8988T (cell line): Measurements from ENCODE around the gene PADI2.

Experiments
- DNase-seq: peaks from one replicate; pipeline ENCODE4 v3.0.0; 2011

The PADI2 gene

GRCh38 chr1:17137441-17137840 is 18.2 kb upstream of the PADI2 start:
- no peak for DNase-seq

DNA sequence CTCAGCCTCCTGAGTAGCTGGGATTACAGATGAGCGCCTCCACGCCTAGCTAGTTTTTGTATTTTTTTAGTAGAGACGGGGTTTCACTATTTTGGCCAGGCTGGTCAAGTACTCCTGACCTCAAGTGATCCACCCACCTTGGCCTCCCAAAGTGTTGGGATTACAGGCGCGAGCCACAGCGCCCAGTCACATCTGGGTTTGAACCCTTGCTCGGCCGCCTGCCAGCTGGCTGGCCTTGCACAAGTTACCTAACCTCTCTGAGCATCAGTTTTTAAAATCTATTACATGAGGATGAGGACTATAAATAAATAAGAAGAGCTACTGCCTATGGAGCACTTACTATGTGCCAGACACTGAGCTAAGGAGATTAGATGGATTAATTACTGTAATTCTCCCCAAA is 17.7 kb upstream of the PADI2 start:
- DNase-seq, result no peak

DNA sequence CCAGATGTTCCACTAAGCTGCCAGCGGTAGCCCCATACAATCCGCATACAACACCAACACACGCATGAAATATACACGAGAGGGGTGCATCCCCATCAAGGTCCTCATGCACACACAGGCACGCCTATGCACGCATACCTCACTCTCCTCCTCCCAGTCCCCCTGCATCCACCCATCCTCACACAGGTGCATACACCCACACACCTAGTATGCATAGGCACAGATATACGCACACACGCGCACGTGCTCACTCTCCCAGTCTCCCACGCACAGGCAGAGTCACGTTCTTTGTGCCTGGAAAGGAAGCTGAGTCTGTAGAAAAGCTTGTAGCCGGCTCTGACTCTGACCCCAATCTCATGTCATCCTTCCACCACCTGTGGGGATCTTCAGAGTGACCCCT is 16.9 kb upstream of the PADI2 start:
- DNase-seq, result no peak

DNA sequence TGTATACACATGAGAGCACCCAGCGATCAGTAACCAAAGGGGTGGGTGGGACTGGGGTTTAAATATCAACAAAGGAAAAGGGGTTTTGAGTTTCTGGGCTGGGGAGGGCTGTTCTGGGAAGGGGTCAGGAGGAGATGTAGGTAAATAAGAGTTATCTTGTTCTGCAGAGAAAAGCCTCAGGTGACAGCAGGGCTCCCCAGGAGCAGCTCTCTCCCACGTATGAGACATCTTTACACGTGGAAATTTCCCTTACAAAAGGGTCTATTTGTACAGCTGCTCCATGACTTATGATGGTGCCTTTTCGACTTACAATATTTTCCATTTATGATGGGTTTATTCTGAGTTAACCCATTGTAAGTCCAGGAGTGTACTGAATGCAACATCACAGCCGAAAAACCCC is 16.3 kb upstream of the PADI2 start:
- no peak for DNase-seq

DNA sequence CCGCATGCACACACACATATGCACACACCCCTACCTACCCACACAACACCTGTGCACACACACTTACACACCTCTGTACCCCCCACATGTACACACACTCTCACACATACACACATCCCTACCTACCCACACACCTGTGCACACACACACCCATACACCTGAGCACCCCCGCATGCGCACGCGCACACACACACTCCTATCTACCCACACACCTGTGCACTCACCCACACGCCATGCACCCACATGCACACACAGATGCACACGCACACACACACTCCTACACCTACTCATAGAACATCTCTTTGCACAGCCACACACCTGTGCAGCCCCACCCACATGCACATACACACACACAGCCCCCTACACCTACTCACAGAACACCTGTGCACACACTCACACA is 15.5 kb upstream of the PADI2 start:
- no peak for DNase-seq

GRCh38 chr1:17134034-17134433 is 14.8 kb upstream of the PADI2 start:
- no peak for DNase-seq

- DNase-seq, result no peak
Measured at GRCh38 chr1:17130138-17130635, 10.9 kb upstream of the PADI2 start.

GRCh38 chr1:17128361-17128760 is 9.1 kb upstream of the PADI2 start:
- DNase-seq, result peak; percentile 50

DNA sequence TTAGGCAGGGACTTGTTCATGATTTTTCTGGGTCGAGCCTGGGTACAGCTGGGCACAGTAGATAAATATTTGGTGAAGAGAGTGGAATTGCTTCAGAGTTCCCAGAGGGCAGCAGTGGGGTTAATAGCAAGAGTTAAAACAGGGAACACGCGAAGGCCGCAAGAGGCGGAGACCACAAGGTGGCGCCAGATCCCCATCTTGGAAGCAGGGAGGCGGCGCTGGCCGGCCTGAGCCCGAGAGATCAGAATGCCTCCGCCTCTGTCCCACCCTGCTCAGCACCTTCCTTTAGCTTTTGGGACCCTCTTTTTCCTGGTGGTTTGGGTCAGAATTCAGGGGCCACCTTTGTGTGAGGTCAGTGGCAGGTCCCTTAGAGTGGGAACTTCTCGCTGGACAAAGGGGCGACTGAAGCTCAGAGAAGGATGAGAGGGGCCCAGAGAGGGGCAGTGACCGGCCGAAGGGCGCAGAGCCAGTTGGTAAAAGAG is 6.5 kb upstream of the PADI2 start:
- DNase-seq, result peak; percentile 72

DNA sequence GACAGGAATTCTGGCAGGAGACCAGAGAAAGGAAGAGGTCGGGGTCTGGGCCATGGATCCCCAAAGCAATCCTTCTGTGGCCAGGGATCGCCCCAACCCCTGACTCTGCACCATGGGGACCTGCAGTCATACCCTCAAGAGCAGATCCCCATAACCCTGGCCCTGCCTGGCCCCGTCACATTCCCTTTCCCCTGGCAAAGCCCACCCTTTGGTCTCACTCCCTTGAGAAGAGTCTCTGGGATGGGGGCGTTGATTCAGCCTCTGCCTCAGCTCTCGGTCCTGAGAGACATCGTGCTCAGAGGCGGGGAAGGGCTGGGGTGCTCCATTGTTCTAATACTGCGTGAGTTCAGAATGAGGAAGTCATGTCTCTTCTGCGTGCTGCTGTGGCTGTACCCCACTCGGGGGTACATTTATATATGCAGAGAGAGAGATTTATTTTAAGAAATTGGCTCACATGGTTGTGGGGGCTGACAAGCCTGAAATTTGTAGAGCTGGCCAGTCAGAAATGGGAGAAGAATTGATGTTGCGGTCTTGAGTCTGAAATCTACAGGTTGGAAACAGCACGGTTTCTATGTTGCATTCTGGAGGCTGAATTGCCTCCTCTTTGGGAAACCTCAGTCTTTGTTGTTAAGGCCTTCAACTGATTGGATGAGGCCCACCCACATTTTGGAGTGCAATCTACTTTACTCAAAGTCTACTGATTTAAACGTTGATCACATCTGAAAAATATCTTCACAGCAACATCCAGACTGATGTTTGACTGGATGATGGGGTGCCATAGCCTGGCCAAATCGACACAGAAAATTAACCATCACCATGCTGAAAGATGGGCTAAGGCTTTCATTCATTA is 4.2 kb upstream of the PADI2 start:
- DNase-seq, result no peak

DNA sequence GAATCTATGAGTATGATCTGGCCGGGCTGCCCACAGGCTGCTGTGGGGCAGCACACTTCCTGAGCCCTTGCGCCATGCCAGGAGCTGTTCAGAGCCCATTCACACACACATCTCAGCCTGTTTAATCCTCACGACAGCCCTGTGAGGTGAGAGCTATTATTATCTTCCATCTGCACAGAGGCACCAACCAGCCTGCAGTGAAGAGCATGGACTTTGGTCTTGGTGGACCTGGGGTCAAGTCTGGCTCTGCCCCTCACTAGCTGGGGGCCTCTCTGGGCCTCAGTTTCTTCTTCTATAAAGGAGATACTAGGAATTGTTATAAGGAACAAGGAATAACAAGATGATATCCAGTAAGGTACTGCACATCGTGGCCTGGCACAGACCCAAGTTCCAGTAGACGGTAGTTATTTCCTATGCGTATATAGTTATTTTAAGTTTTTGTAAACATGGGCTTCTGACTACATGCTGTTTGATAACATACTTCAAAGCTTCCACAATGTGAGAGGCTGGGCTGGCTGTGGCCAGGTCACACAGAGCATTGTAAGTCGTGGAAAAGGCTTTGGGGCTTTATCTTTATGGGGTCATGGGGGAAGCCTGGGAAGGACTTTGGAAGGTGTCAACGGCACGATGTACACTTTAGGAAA is 3.4 kb upstream of the PADI2 start:
- DNase-seq, result no peak

DNA sequence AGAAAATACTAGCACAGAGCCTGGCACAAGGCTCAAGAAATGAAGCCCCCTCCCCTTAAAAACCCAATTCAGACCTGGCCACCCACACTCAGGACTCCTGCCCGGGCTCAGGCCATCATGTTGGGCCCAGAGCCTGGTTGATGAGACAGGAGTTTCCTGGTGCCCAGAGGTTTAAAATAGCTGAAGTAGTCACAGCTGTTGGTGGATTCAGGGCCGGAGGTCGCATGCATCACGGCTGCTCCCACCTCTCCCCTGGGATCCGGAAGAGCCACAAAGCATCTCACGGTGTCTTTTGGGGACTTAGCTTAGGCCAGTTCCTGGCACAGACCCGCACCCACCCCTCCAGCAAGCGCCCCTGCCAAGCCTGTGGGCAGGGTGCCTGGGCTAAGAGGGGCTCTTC is 2.6 kb upstream of the PADI2 start:
- DNase-seq, result no peak

DNA sequence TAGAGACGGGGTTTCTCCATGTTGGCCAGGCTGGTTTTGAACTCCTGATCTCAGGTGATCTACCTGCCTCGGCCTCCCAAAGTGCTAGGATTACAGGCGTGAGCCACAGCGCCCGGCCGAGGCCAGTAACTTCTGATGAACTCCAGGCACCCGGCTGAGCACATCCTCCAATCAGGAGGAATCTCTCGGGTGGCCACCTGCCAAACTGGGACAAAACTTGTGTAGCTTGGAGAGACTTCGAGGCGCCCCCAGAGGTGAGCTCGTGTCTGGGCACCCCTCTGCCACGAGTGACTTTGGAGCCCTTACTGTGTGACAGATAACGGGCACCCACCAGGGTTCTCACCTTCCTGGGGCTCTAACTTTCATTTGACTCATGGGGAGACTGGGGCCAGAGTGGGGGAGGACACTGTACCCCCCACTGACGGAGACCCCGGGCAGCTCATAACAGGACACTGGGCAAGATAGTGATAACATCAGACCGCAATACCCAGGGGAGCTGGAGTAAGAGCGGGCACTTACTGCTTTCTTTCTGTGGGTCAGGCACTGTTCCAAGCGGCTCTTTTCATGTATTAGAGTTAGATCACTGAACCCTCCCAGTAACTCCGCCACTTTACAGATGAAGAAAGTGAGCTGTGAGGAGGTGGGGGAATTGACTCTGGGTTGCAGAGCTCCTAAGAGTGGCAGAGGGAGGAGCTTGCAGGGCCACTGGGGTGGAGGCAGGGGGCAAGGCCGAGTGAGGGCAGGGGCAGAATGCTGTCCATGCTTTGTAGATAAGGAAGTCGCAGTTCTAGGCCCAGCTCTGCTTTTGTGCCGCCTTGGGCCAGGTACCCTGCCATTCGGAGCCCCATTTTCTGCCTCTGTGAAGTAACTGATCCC is 1.9 kb upstream of the PADI2 start:
- DNase-seq, result no peak

GRCh38 chr1:17120481-17120877 is 1.2 kb upstream of the PADI2 start:
- DNase-seq, result no peak

DNA sequence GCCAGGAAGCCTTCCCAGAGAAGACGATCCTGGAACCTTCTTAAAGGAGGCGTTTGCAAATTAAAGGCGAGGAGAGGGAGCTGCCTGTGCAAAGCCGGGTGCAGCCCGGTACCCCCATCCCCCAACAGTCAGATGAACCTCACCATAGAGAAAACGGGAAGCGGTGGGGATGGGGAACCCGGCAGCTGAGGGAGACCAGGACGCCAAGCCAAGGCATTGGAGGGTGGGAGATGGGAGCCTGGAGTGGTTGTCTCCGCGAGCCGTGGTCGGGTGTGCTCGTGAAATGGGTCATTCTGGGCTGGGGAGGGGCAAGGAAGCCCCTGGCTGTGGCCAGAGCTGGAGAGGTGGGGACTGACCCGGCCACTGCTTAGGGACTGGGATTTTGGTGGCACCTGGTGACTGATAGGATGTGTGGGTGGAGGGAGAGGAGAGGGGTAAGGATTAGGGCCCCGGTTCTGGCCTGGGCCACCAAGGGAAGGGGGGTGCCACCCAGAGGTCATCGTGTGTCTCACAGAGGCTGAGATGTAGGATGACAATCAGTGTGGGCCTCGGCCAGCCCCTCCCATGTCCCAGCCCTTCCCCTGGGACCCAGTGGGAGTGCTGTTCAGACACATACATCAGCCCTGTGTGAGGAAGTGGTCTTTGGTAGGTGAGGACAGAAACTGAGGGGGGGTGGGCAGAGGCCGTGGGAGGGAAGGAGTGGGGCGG is 676 bp upstream of the PADI2 start:
- DNase-seq, result no peak

GRCh38 chr1:17118706-17119075 is 560 bp downstream of the PADI2 start:
- DNase-seq, result no peak

GRCh38 chr1:17118268-17118667 is 983 bp downstream of the PADI2 start:
- DNase-seq, result no peak

DNA sequence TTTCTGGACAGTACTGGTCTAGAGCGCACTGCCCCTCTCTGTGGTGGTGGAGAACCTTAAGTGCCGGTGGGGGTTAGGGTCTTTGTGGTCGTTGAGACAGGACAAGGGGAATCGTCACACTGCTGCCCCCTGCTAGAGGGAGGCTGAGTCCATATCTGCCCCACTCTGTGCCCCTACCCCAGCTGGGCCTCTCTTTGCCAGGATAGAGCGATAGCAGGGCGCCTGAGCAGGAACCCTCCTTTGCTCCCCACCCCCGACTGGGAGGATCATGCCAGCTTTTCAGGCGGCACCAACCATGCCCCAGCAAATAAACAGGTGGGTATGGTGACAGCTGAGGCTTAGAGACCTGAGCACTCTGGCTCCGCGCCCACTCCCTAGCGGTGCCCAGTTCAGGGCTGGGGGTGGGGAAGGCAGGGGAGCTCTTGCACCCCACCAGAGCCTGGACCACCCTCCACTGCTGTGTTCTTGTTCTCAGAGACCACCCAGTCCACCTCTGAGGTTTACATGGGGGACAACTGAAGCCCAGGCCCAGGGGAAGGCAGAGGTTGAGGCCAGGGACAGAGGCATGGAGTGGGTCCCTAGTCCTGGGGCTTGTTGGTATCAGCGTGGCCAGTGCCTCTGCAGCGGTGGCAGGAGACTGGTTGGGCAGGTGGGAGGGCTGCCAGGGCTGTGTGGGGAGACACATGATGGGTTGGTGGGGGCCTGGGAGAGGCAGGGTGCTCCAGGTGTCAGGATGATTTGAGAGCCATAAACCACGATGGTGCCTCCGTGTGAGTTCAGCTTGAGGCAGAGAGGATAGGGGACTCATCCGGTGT is 1.6 kb downstream of the PADI2 start:
- DNase-seq, result no peak

- no peak for DNase-seq
Measured at GRCh38 chr1:17116643-17117042, 2.6 kb downstream of the PADI2 start.

GRCh38 chr1:17113963-17114362 is 5.3 kb downstream of the PADI2 start:
- DNase-seq, result no peak

- DNase-seq, result no peak
Measured at GRCh38 chr1:17112496-17113236, 6.6 kb downstream of the PADI2 start.
